Loucy (cell line): ENCODE data around the gene RAI1.

Experiments used
- EZH2phosphoT487 ChIP-seq: fragments of 200-600 bp; IDR thresholded peaks from 2 replicates; pipeline ENCODE4 v1.6.1; 2018; ENCODE audit warnings: antibody characterized with exemption, mild to moderate bottlenecking, moderate library complexity, borderline replicate concordance
- TF ChIP-seq, protein P1 (sequence below): fragments of 200-600 bp; sonication (generic); conservative IDR thresholded peaks from 2 replicates; pipeline ENCODE4 v1.5.1; 2014; ENCODE audit warnings: mild to moderate bottlenecking, antibody characterized with exemption, low read length

- TF ChIP-seq, protein P1, sequence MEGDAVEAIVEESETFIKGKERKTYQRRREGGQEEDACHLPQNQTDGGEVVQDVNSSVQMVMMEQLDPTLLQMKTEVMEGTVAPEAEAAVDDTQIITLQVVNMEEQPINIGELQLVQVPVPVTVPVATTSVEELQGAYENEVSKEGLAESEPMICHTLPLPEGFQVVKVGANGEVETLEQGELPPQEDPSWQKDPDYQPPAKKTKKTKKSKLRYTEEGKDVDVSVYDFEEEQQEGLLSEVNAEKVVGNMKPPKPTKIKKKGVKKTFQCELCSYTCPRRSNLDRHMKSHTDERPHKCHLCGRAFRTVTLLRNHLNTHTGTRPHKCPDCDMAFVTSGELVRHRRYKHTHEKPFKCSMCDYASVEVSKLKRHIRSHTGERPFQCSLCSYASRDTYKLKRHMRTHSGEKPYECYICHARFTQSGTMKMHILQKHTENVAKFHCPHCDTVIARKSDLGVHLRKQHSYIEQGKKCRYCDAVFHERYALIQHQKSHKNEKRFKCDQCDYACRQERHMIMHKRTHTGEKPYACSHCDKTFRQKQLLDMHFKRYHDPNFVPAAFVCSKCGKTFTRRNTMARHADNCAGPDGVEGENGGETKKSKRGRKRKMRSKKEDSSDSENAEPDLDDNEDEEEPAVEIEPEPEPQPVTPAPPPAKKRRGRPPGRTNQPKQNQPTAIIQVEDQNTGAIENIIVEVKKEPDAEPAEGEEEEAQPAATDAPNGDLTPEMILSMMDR = no peak
- TF ChIP-seq EZH2phosphoT487 = no peak
Measured at GRCh38 chr17:17743391-17744112, 62.3 kb downstream of the RAI1 start.
